GM19239 (cell line): ENCODE measurements around the gene ITGB5.

Source experiments
- DNase-seq: peaks from one replicate; pipeline ENCODE4 v3.0.0; 2011; ENCODE audit warnings: low spot score; ENCODE audit not compliant: insufficient read length
- FAIRE-seq: peaks from 2 replicates; lab custom pipeline; 2011; peaks lifted over from hg19 to GRCh38; lab: Jason Lieb, UNC

The ITGB5 gene

DNA sequence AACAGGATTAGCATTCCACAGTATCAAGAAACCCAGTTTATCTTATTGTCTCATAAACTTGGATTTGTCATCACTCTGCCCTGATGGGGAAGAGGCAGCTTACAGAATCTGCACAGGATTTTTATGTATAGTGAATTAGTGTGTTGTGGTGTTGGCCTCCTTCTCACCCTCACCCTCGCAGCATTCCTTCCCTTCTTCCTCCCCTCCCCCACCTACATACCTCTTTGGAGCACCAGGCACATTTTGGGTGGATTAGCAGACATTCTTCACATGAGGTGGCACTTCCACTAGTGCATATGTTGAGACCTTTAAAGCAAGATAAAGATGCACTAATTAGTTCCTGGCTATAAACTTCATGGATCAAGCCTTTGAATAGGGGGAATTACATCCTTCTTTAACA lies 13.9 kb downstream of the ITGB5 start:
- FAIRE-seq (no peak), DNase-seq (no peak)

DNA sequence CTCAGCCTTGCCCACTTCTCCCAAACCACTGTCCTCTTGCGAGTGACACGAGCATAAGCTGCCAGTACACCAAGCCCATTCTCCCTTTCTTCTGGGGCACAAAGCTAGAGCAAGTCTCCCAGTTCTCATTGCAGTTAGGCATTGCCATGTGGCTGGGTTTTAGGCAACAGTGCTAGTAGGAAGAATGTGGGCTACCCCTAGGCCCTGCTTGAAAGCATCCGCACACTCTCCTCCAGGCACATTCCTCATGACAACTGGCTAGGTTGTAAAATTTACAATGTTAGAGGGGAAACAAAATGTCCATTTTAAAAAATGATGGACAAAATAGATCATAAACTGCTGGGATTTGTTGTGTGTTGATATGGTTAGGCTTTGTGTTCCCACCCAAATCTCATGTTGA lies 19.7 kb downstream of the ITGB5 start:
- DNase-seq (no peak), FAIRE-seq (no peak)

DNA sequence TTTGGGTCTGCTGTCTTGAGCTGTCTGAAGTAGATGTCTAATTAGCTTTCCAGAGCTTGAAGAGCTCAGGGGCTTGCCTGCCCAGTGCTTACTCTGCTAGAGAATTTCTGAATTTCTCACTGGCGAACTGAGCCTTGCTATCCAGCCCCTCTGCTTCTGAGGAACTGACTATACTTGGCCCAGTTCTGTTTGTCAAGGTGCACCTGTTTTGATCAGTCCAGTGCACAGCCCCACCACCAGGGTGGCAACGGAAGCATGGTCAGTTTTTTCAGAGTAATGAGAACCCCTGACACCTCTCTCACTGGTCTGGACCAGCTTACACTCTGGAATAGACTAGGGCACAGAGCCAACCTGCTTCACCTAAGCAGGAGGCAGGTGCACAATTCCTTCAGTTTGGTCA lies 25.2 kb downstream of the ITGB5 start:
- FAIRE-seq (no peak), DNase-seq (no peak)

DNA sequence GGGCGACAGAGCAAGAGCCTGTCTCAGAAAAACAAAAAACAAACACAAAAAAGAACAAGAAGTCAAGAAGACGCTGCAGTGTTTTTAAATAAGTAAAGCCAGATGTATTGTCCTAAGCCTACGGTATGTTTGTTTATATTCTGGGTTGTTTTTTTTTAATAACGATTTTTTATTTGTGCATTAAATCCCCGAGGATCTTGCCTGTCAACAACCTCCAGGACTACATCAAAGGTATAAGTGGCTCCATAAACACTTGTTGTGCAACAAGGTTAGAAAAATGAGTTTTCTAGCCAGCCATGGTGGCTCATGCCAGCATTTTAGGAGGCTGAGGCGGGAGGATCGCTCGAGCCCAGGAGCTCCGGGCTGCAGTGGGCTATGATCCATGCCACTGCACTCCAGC lies 26.1 kb downstream of the ITGB5 start:
- FAIRE-seq: no peak

DNA sequence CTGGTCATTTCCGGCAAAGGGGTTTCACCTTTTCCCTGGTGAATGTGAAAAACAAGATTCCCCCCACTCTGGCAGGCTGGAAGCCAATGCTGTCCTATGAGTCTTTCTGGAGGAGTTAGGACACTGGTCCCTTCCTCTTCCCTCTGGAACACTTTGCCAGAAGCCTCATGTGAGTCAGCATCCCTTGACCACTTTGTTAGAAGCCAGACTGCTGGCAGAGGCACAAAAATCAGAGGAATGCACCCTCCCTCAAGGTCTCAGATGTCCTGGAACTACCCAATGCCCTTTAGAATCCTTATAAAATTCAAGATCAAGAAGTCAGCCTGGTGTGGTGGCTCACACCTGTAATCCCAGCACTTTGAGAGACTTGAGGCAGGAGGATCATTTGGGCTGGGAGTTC lies 26.6 kb downstream of the ITGB5 start:
- DNase-seq (no peak), FAIRE-seq (no peak)

More for the DNA sequence above, 26.1 kb downstream of the ITGB5 start:
- no peak for DNase-seq

DNA sequence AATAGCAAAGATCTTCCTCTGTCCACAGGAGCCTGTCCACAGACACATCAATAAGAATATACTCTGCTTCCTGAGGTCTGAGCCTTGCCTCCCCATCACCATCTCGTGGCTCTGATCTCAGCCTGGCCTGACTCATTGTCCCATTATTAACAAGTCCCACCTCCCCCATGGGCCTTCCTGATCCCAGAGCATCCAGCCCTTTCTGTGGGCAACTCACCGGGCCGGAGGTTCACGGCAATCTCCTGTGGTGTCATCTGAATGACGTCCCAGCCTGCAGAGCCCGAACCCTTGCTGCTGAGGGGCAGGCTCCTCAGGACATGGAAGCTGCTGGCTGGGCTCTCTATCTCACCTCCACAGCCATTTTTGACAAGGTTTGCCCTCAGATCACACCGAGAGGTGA lies 28.1 kb downstream of the ITGB5 start:
- DNase-seq: no peak
- FAIRE-seq: no peak

DNA sequence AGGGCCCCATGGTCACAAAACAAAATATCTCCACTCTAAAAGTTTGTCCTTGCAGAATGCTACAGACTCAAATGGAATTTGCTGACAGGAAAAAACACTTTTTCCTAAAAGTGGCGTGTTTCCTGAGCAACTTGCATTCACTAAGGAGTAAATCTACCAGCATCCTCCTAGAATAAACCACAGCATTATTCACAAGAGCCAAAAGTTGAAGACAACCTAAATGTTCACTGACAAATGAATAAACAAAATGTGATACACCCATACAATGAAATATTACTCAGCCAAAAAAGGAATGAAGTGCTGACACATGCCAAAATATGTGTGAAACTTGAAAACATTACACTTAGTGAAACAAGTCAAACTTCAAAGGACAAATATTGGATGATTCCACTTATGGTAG lies 28.9 kb downstream of the ITGB5 start:
- FAIRE-seq: no peak
- DNase-seq: no peak

DNA sequence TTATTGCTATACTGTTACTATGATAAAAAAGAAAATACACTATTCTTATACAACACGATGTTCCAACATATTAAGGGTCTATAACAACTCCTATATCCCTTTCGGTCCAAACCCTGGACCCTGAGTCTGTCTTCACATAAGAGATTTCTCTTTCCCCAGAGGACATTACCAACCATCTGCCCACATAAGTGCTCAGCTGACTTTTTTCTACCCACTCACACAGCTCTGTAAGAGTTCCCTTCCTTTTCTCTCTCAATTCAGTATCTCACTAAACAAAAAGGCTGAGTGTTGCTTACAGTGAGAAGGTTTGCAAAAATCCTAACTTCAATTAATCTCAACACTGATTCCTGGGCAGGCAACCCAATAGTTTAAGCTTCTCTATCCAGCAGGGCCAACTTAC lies 30.5 kb downstream of the ITGB5 start:
- no peak for DNase-seq

DNA sequence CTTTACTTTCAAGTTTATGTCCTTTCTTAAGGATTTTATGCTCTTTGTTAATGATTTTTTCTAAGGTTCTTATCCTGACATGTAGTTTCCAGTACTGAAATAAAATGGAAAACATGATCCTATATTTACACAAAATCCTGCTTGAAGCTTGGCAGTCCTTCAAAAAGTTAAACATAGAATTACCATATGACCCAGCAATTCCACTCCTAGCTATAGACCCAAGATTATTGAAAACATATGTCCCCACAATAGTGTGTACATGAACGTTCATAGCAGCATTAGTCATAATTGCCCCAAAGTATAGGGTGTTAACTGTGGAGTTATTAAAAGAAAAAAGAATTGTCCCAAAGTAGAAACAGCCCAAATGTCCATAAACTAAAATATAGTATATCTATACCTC lies 33.2 kb downstream of the ITGB5 start:
- FAIRE-seq: no peak
- DNase-seq: no peak

More for the DNA sequence above, 30.5 kb downstream of the ITGB5 start:
- FAIRE-seq: no peak

DNA sequence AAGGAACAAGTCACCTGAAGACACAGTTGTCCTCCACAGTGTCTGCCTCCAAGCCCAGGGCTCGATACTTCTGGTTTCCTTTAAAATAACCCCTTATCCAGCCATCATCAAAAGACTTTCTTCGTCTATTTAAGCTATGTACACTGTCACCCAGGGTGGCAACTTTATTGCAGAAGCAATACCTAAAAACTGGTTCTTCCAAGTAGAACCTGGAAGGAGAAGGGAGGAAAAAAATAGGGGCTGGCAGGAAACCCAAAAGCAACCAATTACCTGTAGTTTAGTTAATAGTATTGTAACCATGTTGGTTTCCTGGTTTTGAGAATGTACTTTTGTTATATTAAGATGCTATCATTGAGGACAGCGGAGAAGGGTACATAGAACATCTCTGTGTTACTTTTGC lies 33.7 kb downstream of the ITGB5 start:
- DNase-seq (no peak), FAIRE-seq (no peak)

DNA sequence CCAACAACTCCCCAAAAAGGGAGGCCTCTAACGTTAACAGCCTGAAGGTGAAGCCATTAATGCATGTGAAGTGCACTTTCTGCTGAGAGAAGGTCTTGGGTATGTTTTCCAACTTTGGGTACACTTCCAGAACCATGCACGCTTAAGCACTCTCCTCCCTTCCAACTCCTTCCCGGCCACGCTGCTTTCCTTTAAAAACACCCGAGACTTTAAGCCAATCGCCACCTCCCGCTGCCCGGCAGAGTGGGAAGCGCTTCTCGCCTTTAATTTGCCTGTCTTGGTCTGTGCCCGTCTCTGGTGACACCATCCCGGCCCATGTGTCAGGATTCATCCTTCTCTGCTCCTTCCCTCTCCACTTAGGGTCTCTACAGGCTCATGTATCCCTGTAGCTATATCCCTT lies 35.3 kb downstream of the ITGB5 start:
- no peak for FAIRE-seq
- no peak for DNase-seq

DNA sequence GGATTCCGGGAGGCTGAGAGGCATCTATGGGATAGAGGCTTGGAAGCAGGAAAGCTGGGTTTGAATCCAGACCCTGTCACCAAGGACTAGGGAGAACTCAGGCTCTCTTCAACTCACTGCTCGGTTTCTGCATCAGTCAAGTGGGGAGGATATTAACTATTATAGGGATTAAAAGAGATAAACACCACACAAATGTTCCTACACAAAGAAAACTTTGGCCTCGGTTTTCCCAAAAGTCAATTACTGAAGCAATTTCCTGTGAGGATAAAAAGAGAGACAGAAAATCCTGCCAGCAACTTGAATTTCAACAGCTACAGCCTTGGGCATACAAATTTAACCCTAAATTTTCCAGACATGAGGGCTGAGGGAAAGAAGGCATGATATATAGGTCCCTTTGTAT lies 36.0 kb downstream of the ITGB5 start:
- DNase-seq: no peak
- no peak for FAIRE-seq

DNA sequence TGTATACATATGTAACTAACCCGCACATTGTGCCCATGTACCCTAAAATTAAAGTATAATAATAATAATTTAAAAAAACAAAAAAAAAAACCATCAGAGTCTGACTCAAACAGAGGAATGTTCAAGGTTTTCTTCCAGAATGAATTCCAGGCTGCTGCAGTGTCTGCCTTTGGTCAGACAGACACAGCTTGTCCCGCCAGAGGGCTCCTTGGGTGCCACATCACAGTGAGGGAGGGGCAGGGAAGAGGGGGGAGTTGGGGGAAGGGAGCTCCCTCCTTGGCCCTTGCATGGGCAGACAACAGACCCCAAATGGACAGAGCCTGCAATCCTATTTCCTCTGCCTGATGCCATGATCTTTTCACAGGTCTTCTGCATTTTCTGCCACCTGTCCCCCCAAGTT lies 36.5 kb downstream of the ITGB5 start:
- no peak for FAIRE-seq
- DNase-seq: no peak

DNA sequence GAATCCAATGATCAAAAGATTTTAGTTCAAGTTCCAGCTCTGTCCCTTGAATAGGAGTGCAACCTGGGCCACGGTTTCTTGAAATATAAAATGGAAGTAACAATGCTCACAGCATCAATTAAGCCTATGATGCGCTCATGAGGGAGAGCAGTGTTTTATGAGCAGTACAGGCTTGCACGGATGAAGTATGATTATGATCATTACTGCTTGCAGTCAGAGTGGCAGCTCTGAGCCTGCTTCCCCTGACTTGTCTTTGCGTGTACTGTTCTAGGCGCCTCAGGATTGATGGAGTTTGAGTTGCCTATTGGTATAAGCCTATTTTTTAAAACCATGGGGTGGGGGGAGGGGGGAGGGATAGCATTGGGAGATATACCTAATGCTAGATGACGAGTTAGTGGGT lies 37.0 kb downstream of the ITGB5 start:
- no peak for FAIRE-seq

DNA sequence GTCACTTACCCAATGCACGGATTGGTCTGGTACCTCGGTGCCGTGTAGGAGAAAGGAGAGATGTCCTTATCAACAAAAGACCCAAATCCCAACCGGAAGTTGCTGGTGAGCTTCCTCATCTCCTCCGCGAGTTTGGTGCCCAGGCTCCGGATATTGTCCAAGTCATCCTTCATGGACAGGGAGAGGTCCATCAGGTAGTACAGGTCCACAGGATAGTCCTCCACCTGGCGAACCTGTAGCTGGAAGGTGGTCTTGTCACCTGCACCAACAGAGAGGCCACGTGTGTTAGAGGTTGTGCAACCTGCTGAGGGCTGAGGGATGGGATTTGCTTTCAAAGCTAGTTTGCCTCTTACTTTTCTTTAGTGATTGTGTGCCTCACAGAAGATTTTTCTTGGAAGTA lies 38.9 kb downstream of the ITGB5 start:
- no peak for DNase-seq
- FAIRE-seq: no peak

More for the DNA sequence above, 37.0 kb downstream of the ITGB5 start:
- DNase-seq: no peak

DNA sequence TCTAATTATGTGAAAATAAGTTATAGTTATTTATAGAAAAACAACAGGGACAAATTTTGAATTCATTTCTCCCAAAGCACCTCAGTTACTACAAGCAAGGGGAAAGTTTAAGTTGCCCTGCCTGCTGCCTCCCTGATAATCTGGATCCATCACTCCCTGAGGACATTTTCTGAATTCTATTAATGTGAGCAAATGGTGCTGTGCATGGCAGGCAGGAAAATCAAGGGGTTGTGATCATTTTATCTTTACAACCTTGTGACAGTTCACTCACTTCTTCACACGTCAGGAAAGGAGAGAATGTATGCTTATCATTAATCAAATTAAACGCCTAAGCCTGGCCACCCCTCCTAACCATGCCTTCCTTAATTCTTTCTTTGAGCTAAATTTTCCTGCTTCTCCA lies 39.3 kb downstream of the ITGB5 start:
- no peak for DNase-seq
- FAIRE-seq: no peak

DNA sequence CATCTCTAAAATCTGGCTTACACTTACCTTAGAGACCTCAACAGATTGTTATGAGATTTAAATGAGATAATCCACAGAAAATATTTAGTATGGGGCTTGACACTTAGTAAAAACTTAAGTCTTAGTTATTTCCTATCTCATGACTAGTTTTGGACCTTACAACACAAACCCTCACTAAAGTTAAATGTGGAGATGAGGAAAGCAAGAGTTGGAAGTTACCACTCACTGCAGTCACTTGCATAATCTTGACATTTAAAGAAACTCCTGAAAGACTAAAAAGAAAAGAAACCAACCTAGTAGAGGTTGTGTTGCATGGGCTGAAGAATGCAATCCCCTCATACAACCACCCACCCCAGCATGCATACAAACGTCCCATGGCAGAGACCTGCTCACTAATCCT lies 40.1 kb downstream of the ITGB5 start:
- FAIRE-seq (no peak), DNase-seq (no peak)

DNA sequence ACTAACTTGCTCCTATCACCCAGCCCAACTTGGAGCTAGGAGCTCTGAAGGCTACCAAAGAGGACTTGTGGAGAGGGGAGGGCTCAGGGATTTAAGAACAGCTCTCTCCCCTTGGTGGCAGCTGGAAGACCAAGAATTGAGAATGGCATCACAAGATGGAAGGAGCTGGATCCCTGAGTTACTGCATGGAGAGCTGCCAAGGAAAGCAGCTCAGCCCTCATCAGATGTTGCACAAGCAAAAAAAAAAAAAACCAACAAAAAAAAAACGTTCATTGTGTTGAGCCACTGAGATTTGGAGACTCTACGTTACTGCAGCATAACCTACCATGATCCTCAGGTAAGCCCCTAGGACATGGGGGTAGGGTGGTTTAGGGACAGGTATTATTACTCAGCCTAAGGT lies 41.0 kb downstream of the ITGB5 start:
- DNase-seq (no peak), FAIRE-seq (no peak)

DNA sequence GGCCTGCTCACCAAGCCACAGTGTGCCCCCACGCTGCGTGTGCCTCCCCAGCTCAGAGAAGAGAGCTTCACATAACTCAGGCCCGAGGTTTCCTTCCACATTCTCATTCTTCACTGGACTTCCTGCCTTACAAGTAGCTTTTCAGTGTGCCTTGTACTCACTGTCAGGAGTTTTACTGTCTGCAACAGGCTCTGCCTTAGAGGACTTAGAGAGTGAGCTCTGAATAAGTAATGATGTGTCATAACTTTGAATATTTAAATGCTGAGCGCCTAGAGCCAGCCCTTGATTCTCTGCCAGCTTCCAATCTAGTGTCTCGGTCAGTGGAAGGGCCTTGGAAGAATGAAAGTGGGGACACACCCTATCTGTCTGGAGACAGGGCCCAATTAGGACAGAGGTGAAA lies 41.8 kb downstream of the ITGB5 start:
- no peak for FAIRE-seq
- DNase-seq: no peak

DNA sequence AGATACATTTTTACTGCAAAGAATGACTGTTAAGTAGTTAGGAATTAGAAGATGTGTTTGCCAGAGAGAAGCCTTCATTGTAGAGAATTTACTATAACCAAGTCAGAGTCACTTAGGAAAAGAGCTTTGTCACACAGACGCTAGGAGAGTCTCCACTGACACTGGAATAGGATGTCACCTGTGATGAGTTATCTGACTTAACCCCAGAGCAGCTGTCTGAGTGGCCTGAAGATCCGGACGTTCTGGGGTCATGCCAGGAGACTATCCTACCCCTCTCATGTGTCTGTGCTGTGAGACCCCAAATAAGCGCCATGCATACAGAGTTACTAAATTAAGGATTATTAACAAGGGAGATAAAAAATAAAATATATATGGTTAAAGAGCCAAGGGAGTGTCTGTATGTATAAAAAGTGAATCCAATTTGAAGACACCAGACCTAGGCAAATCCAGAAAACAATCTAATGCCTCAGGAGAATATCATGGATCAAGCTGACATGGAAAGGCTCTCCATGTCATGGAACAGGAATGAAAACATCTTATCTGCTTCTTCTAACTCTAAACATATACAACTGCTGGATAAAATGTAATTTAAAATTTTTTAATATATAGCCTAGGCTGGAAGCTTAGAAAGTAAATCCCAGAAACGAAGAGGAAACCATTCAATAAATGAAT lies 43.5 kb downstream of the ITGB5 start:
- FAIRE-seq (no peak), DNase-seq (no peak)

DNA sequence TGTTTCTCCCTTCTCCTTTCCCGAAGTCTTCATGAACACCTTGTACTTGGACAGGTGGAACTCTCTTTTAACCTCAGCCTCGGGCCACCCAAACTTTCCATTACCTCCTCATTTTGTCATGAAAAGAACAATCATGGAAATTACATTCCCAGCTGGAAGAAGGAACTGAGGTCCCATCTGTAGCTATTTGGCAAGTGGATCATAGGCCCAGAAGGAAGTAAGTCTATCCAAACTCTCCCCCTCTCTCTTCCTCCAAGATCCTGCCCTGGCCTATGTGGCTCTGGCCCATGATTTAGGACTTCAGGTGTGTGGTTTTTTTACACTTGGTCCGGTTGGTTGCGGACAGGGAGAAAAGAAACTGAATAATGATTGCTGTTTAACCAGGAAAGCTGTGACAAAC lies 44.1 kb downstream of the ITGB5 start:
- DNase-seq (no peak), FAIRE-seq (no peak)

DNA sequence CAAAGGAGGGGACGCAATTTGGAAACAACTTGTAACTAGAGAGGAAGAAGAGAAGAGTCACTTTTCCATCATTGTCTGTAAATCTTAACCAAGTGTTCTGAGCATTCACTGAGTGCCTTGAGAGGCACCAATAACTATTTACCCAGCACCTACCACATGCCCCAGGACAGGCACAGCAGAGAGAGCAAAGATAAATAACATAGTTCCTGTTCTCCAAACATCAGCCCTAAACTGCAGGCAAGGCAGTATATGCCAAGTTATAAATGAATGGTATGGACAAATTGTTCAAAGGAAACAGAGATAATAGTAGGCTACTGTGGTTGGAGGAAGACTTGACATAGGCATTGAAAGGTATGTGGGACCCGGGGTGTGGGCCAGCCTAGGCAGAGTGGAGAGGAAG lies 45.6 kb downstream of the ITGB5 start:
- FAIRE-seq (no peak), DNase-seq (no peak)

DNA sequence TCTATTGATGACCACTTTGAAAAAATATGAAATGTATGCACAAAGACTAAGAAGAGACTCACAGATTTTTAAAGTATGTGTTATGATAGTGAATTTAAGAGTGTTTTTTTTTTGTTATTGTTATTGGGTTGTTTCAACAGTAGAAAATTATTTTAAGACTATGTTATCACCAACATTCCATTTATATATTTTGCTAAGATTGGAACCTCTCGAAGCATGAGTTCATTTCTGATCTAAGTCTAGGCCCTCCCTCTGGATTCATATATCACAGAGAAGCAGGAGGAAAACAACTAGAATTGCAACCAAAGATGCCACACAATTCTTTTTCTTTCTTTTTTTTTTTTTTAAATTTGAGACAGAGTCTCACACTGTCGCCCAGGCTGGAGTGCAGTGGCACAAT lies 46.8 kb downstream of the ITGB5 start:
- DNase-seq (no peak), FAIRE-seq (no peak)
